ENCODE data around the gene RNF220. TPM values are rescaled to one million over a fixed set of nuclear protein-coding genes. Genes with fewer than 3 reads are reported as not detected.

Gene RNF220
- total RNA-seq, 1 donor from 2014 or later = 58.4 TPM

GRCh38 chr1:44644806-44645205, 239.8 kb downstream of the RNF220 start:
- no peak for DNase-seq (ENCODE audit: low spot score)
- no peak overlapping the region for H3K27ac Mint-ChIP-seq (ENCODE audit: unreplicated experiment)

GRCh38 chr1:44645476-44646244, 240.6 kb downstream of the RNF220 start:
- DNase-seq (ENCODE audit: low spot score) = no peak
- Mint-ChIP-seq H3K36me3 (ENCODE audit: low read depth) (peaks cover 21% of the 10 kb centered on the region), H3K4me1 (ENCODE audit: low read depth) (peaks cover 30% of the 10 kb centered on the region), H3K4me3 (ENCODE audit: unreplicated experiment) (no peak overlapping the region), H3K9me3 (ENCODE audit: low read depth) (no peaks in the 10 kb centered on the region), H3K27me3 (ENCODE audit: low read depth) (no peaks in the 10 kb centered on the region), H3K27ac (ENCODE audit: unreplicated experiment) (no peak overlapping the region)
- no peak for TF ChIP-seq CTCF (IDR thresholded peaks at IDR 0.05)

More at GRCh38 chr1:44644806-44645205, 239.8 kb downstream of the RNF220 start:
- H3K4me1 Mint-ChIP-seq (ENCODE audit: low read depth) = peaks cover 30% of the 10 kb centered on the region
- TF ChIP-seq CTCF (IDR thresholded peaks at IDR 0.05) = no peak
- no peak overlapping the region for H3K4me3 Mint-ChIP-seq (ENCODE audit: unreplicated experiment)
- H3K36me3 Mint-ChIP-seq (ENCODE audit: low read depth) = peaks cover 21% of the 10 kb centered on the region
- no peaks in the 10 kb centered on the region for H3K9me3 Mint-ChIP-seq (ENCODE audit: low read depth)
- no peaks in the 10 kb centered on the region for H3K27me3 Mint-ChIP-seq (ENCODE audit: low read depth)

- peaks cover 28% of the 10 kb centered on the region for H3K4me1 Mint-ChIP-seq (ENCODE audit: low read depth)
- no peaks in the 10 kb centered on the region for H3K27me3 Mint-ChIP-seq (ENCODE audit: low read depth)
- H3K9me3 Mint-ChIP-seq (ENCODE audit: low read depth) = no peaks in the 10 kb centered on the region
- no peak for DNase-seq (ENCODE audit: low spot score)
- H3K36me3 Mint-ChIP-seq (ENCODE audit: low read depth) = peaks cover 21% of the 10 kb centered on the region
- no peak for TF ChIP-seq CTCF (IDR thresholded peaks at IDR 0.05)
- no peak overlapping the region for H3K4me3 Mint-ChIP-seq (ENCODE audit: unreplicated experiment)
- H3K27ac Mint-ChIP-seq (ENCODE audit: unreplicated experiment) = no peak overlapping the region
These were observed 241.4 kb downstream of the RNF220 start for GRCh38 chr1:44646261-44647110.

- Mint-ChIP-seq H3K4me3 (ENCODE audit: unreplicated experiment) (no peak overlapping the region), H3K4me1 (ENCODE audit: low read depth) (peaks cover 16% of the 10 kb centered on the region), H3K27me3 (ENCODE audit: low read depth) (no peaks in the 10 kb centered on the region), H3K9me3 (ENCODE audit: low read depth) (no peaks in the 10 kb centered on the region), H3K27ac (ENCODE audit: unreplicated experiment) (peak overlapping the region; percentile 17), H3K36me3 (ENCODE audit: low read depth) (peaks cover 16% of the 10 kb centered on the region)
- no peak for TF ChIP-seq CTCF (IDR thresholded peaks at IDR 0.05)
- no peak for DNase-seq (ENCODE audit: low spot score)
These were observed 242.8 kb downstream of the RNF220 start for GRCh38 chr1:44647896-44648295.

- no peak for DNase-seq (ENCODE audit: low spot score)
- Mint-ChIP-seq H3K27ac (ENCODE audit: unreplicated experiment) (no peak overlapping the region), H3K9me3 (ENCODE audit: low read depth) (no peaks in the 10 kb centered on the region), H3K4me1 (ENCODE audit: low read depth) (peaks cover 8% of the 10 kb centered on the region), H3K36me3 (ENCODE audit: low read depth) (peaks cover 16% of the 10 kb centered on the region), H3K27me3 (ENCODE audit: low read depth) (no peaks in the 10 kb centered on the region), H3K4me3 (ENCODE audit: unreplicated experiment) (no peak overlapping the region)
- no peak for TF ChIP-seq CTCF (IDR thresholded peaks at IDR 0.05)
These were observed 243.6 kb downstream of the RNF220 start for GRCh38 chr1:44648529-44649250.

All from chondrocyte (in vitro differentiated cells).